SK-N-SH treated with all-trans-retinoic acid at 6 μM for 48 hours (cell line): ENCODE measurements around the gene ADARB2.

Experiments
- ATAC-seq: fragments of 200-7000 bp; cut with Tn5 transposase; 3 replicates; pipeline ENCODE4 v1.9.1; 2020; ENCODE audit warnings: mild to moderate bottlenecking, moderate library complexity
- ARNTL ChIP-seq: fragments of 450-650 bp; formaldehyde crosslinking; IDR thresholded peaks from 2 replicates; pipeline ENCODE4 v1.5.0; 2020; ENCODE audit warnings: low read depth, mild to moderate bottlenecking, moderate library complexity, borderline replicate concordance
- CSDC2 ChIP-seq: fragments of 250-450 bp; sonication (Bioruptor Pico); IDR thresholded peaks from 2 replicates; pipeline ENCODE4 v1.5.0; 2020; ENCODE audit warnings: mild to moderate bottlenecking, moderate library complexity
- ESRRG ChIP-seq: fragments of 250-450 bp; sonication (Bioruptor Pico); IDR thresholded peaks from 2 replicates; pipeline ENCODE4 v1.6.1; 2021; ENCODE audit warnings: mild to moderate bottlenecking
- GLIS3 ChIP-seq: fragments of 250-450 bp; sonication (Bioruptor Pico); IDR thresholded peaks from 2 replicates; pipeline ENCODE4 v1.5.0; 2020; ENCODE audit warnings: mild to moderate bottlenecking, moderate library complexity
- ISL1 ChIP-seq: fragments of 250-450 bp; sonication (Bioruptor Pico); IDR thresholded peaks from 2 replicates; pipeline ENCODE4 v2.1.2; 2022; ENCODE audit warnings: mild to moderate bottlenecking, moderate library complexity
- OSR1 ChIP-seq: fragments of 250-450 bp; sonication (Bioruptor Pico); IDR thresholded peaks from 2 replicates; pipeline ENCODE4 v1.8.0; 2022; ENCODE audit warnings: moderate library complexity, mild to moderate bottlenecking, inconsistent platforms
- PPARA ChIP-seq: fragments of 250-450 bp; sonication (Bioruptor Pico); IDR thresholded peaks from 2 replicates; pipeline ENCODE4 v1.5.0; 2020; ENCODE audit warnings: mild to moderate bottlenecking, borderline replicate concordance
- RARB ChIP-seq: fragments of 250-450 bp; sonication (Bioruptor Pico); IDR thresholded peaks from 2 replicates; pipeline ENCODE4 v1.8.0; 2021; ENCODE audit warnings: mild to moderate bottlenecking, moderate library complexity
- SNAI2 ChIP-seq: fragments of 250-450 bp; sonication (Bioruptor Pico); IDR thresholded peaks from 2 replicates; pipeline ENCODE4 v1.5.0; 2020; ENCODE audit warnings: mild to moderate bottlenecking, moderate library complexity
- TCF4 ChIP-seq: fragments of 250-450 bp; sonication (Bioruptor Pico); IDR thresholded peaks from 2 replicates; pipeline ENCODE4 v1.8.0; 2021; ENCODE audit warnings: mild to moderate bottlenecking, moderate library complexity, borderline replicate concordance
- ZC3H10 ChIP-seq: fragments of 250-450 bp; sonication (Bioruptor Pico); IDR thresholded peaks from 2 replicates; pipeline ENCODE4 v1.5.1; 2021; ENCODE audit warnings: mild to moderate bottlenecking, moderate library complexity
- ZFP3 ChIP-seq: fragments of 250-450 bp; sonication (Bioruptor Pico); IDR thresholded peaks from 2 replicates; pipeline ENCODE4 v1.5.0; 2020; ENCODE audit warnings: mild to moderate bottlenecking, moderate library complexity
- ZFP30 ChIP-seq: fragments of 450-650 bp; formaldehyde crosslinking; IDR thresholded peaks from 2 replicates; pipeline ENCODE4 v1.5.0; 2022; ENCODE audit warnings: mild to moderate bottlenecking, moderate library complexity
- ZNF565 ChIP-seq: fragments of 450-650 bp; formaldehyde crosslinking; conservative IDR thresholded peaks from 2 replicates; pipeline ENCODE4 v1.5.0; 2020; ENCODE audit warnings: low read depth, mild to moderate bottlenecking, moderate library complexity
- ZNF8 ChIP-seq: fragments of 450-650 bp; formaldehyde crosslinking; IDR thresholded peaks from 2 replicates; pipeline ENCODE4 v1.5.0; 2020; ENCODE audit warnings: mild to moderate bottlenecking, moderate library complexity
- TF ChIP-seq, protein P1 (sequence below): fragments of 250-450 bp; sonication (Bioruptor Pico); IDR thresholded peaks from 2 replicates; pipeline ENCODE4 v1.5.1; 2020; ENCODE audit warnings: low read depth, mild to moderate bottlenecking, moderate library complexity
- TF ChIP-seq, protein P2 (sequence below): fragments of 250-450 bp; sonication (Bioruptor Pico); IDR thresholded peaks from 2 replicates; pipeline ENCODE4 v1.8.0; 2020; ENCODE audit warnings: mild to moderate bottlenecking, moderate library complexity, borderline replicate concordance
- TF ChIP-seq, protein P3 (sequence below): fragments of 250-450 bp; sonication (Bioruptor Pico); IDR thresholded peaks from 2 replicates; pipeline ENCODE4 v1.5.1; 2021; ENCODE audit warnings: mild to moderate bottlenecking, moderate library complexity
- TF ChIP-seq, protein P4 (sequence below): fragments of 250-450 bp; sonication (Bioruptor Pico); IDR thresholded peaks from 2 replicates; pipeline ENCODE4 v1.8.0; 2021; ENCODE audit warnings: low read depth, mild to moderate bottlenecking, moderate library complexity, borderline replicate concordance
- TF ChIP-seq, protein P5 (sequence below): fragments of 250-450 bp; sonication (Bioruptor Pico); IDR thresholded peaks from 2 replicates; pipeline ENCODE4 v1.5.0; 2020; ENCODE audit warnings: mild to moderate bottlenecking, moderate library complexity

Gene ADARB2

DNA sequence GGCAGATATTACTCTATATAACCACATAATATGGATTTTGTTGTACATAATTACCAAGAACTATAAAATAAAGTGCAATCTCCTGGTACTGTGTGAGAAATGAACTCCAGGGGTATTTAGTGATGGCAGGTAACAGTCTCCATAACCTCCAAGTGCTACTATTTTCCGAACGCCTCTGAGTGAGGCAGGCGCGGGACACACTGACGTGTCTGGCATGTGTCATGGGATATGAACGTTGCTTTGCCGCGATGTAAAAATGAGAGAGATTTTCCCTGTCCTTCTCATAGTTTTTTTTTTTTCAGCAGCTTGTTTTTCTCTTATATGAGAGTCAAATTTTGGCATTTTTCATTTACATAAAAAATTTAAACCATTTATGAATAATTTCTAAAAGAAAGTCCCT lies 3.6 kb downstream of the ADARB2 start:
- TF ChIP-seq PPARA (CRISPR knock-in tag) (no peak), RARB (CRISPR knock-in tag) (no peak), GLIS3 (CRISPR knock-in tag) (no peak), TCF4 (CRISPR knock-in tag) (no peak), ESRRG (CRISPR knock-in tag) (no peak), ZFP3 (no peak), OSR1 (no peak), ZNF8 (no peak), ZC3H10 (CRISPR knock-in tag) (no peak), SNAI2 (CRISPR knock-in tag) (no peak), ZFP30 (CRISPR knock-in tag) (no peak), CSDC2 (CRISPR knock-in tag) (no peak), ZNF565 (CRISPR knock-in tag) (no peak), ARNTL (CRISPR knock-in tag) (no peak)
- TF ChIP-seq, protein P1, sequence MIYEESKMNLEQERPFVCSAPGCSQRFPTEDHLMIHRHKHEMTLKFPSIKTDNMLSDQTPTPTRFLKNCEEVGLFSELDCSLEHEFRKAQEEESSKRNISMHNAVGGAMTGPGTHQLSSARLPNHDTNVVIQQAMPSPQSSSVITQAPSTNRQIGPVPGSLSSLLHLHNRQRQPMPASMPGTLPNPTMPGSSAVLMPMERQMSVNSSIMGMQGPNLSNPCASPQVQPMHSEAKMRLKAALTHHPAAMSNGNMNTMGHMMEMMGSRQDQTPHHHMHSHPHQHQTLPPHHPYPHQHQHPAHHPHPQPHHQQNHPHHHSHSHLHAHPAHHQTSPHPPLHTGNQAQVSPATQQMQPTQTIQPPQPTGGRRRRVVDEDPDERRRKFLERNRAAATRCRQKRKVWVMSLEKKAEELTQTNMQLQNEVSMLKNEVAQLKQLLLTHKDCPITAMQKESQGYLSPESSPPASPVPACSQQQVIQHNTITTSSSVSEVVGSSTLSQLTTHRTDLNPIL, result no peak
- TF ChIP-seq, protein P2, sequence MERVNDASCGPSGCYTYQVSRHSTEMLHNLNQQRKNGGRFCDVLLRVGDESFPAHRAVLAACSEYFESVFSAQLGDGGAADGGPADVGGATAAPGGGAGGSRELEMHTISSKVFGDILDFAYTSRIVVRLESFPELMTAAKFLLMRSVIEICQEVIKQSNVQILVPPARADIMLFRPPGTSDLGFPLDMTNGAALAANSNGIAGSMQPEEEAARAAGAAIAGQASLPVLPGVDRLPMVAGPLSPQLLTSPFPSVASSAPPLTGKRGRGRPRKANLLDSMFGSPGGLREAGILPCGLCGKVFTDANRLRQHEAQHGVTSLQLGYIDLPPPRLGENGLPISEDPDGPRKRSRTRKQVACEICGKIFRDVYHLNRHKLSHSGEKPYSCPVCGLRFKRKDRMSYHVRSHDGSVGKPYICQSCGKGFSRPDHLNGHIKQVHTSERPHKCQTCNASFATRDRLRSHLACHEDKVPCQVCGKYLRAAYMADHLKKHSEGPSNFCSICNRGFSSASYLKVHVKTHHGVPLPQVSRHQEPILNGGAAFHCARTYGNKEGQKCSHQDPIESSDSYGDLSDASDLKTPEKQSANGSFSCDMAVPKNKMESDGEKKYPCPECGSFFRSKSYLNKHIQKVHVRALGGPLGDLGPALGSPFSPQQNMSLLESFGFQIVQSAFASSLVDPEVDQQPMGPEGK (CRISPR knock-in tag), result no peak
- TF ChIP-seq, protein P3, sequence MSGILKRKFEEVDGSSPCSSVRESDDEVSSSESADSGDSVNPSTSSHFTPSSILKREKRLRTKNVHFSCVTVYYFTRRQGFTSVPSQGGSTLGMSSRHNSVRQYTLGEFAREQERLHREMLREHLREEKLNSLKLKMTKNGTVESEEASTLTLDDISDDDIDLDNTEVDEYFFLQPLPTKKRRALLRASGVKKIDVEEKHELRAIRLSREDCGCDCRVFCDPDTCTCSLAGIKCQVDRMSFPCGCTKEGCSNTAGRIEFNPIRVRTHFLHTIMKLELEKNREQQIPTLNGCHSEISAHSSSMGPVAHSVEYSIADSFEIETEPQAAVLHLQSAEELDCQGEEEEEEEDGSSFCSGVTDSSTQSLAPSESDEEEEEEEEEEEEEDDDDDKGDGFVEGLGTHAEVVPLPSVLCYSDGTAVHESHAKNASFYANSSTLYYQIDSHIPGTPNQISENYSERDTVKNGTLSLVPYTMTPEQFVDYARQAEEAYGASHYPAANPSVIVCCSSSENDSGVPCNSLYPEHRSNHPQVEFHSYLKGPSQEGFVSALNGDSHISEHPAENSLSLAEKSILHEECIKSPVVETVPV, result no peak
- TF ChIP-seq, protein P4, sequence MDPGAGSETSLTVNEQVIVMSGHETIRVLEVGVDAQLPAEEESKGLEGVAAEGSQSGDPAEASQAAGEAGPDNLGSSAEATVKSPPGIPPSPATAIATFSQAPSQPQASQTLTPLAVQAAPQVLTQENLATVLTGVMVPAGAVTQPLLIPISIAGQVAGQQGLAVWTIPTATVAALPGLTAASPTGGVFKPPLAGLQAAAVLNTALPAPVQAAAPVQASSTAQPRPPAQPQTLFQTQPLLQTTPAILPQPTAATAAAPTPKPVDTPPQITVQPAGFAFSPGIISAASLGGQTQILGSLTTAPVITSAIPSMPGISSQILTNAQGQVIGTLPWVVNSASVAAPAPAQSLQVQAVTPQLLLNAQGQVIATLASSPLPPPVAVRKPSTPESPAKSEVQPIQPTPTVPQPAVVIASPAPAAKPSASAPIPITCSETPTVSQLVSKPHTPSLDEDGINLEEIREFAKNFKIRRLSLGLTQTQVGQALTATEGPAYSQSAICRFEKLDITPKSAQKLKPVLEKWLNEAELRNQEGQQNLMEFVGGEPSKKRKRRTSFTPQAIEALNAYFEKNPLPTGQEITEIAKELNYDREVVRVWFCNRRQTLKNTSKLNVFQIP (CRISPR knock-in tag), result no peak
- TF ChIP-seq, protein P5, sequence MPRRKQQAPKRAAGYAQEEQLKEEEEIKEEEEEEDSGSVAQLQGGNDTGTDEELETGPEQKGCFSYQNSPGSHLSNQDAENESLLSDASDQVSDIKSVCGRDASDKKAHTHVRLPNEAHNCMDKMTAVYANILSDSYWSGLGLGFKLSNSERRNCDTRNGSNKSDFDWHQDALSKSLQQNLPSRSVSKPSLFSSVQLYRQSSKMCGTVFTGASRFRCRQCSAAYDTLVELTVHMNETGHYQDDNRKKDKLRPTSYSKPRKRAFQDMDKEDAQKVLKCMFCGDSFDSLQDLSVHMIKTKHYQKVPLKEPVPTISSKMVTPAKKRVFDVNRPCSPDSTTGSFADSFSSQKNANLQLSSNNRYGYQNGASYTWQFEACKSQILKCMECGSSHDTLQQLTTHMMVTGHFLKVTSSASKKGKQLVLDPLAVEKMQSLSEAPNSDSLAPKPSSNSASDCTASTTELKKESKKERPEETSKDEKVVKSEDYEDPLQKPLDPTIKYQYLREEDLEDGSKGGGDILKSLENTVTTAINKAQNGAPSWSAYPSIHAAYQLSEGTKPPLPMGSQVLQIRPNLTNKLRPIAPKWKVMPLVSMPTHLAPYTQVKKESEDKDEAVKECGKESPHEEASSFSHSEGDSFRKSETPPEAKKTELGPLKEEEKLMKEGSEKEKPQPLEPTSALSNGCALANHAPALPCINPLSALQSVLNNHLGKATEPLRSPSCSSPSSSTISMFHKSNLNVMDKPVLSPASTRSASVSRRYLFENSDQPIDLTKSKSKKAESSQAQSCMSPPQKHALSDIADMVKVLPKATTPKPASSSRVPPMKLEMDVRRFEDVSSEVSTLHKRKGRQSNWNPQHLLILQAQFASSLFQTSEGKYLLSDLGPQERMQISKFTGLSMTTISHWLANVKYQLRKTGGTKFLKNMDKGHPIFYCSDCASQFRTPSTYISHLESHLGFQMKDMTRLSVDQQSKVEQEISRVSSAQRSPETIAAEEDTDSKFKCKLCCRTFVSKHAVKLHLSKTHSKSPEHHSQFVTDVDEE (CRISPR knock-in tag), result no peak
- ATAC-seq, result no peak

DNA sequence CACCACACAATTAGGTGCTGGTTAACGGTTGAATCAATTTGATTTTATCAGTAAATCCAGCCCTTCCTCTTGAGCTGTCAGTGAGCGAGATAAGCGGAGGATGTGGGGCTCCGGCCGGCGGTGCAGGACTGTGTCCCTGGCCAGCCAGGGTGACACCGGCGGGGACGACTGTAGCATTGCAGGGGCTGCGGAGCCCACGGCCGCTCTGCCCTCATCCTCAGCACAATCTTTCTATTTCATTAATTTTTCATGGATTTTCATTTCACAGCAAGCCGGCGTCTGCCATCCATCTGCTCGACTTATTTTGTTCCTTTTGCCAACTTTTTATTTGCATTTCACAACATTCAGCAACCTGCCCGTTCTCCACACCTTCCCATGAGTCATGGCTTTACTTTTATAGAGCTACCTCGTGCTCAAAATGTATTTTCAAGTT lies 4.7 kb downstream of the ADARB2 start:
- ATAC-seq, result no peak
- TF ChIP-seq RARB (CRISPR knock-in tag) (no peak), PPARA (CRISPR knock-in tag) (no peak), ZFP30 (CRISPR knock-in tag) (no peak), TCF4 (CRISPR knock-in tag) (no peak), ISL1 (CRISPR knock-in tag) (no peak), ZNF8 (no peak)
- TF ChIP-seq, protein P2 (CRISPR knock-in tag), result no peak
